GM18505 (cell line): ENCODE results near the gene SPDL1.

Experiments used
- ATAC-seq: cut with Tn5 transposase; IDR thresholded peaks from one replicate; pipeline ENCODE4 v1.9.1; 2021; ENCODE audit not compliant: unreplicated experiment
- POLR2A ChIP-seq: IDR thresholded peaks from 4 replicates; pipeline ENCODE4 v1.6.1; 2011; ENCODE audit warnings: borderline replicate concordance; ENCODE audit not compliant: insufficient read depth, insufficient read length; ENCODE audit errors: extremely low read depth

Gene SPDL1

GRCh38 chr5:169551696-169552095 is 31.9 kb upstream of the SPDL1 start:
- ATAC-seq, result no peak
- TF ChIP-seq POLR2A, result no peak

- peak; percentile 61 for ATAC-seq
Observed at GRCh38 chr5:169554251-169554650, 29.3 kb upstream of the SPDL1 start.

GRCh38 chr5:169557838-169558237 is 25.7 kb upstream of the SPDL1 start:
- TF ChIP-seq POLR2A, result no peak
- ATAC-seq, result no peak

More at GRCh38 chr5:169554251-169554650, 29.3 kb upstream of the SPDL1 start:
- no peak for TF ChIP-seq POLR2A

GRCh38 chr5:169561893-169562292 is 21.7 kb upstream of the SPDL1 start:
- ATAC-seq, result no peak
- TF ChIP-seq POLR2A, result no peak

- no peak for TF ChIP-seq POLR2A
- ATAC-seq, result no peak
Observed at GRCh38 chr5:169563369-169563768, 20.2 kb upstream of the SPDL1 start.

- ATAC-seq, result no peak
- TF ChIP-seq POLR2A, result no peak
Observed at GRCh38 chr5:169566202-169566601, 17.4 kb upstream of the SPDL1 start.

- TF ChIP-seq POLR2A, result no peak
- ATAC-seq, result no peak
Observed at GRCh38 chr5:169567079-169567478, 16.5 kb upstream of the SPDL1 start.

GRCh38 chr5:169569513-169569912 is 14.1 kb upstream of the SPDL1 start:
- no peak for ATAC-seq
- no peak for TF ChIP-seq POLR2A

- ATAC-seq, result no peak
Observed at GRCh38 chr5:169571355-169571754, 12.2 kb upstream of the SPDL1 start.

GRCh38 chr5:169574134-169574646 is 9.4 kb upstream of the SPDL1 start:
- no peak for TF ChIP-seq POLR2A
- no peak for ATAC-seq

More at GRCh38 chr5:169571355-169571754, 12.2 kb upstream of the SPDL1 start:
- TF ChIP-seq POLR2A, result no peak

- no peak for ATAC-seq
- TF ChIP-seq POLR2A, result no peak
Observed at GRCh38 chr5:169576181-169576598, 7.4 kb upstream of the SPDL1 start.

- TF ChIP-seq POLR2A, result no peak
- no peak for ATAC-seq
Observed at GRCh38 chr5:169577951-169578350, 5.6 kb upstream of the SPDL1 start.

GRCh38 chr5:169580964-169581363 is 2.6 kb upstream of the SPDL1 start:
- ATAC-seq, result no peak

GRCh38 chr5:169581580-169582227 is 1.9 kb upstream of the SPDL1 start:
- TF ChIP-seq POLR2A, result no peak
- peak; percentile 36 for ATAC-seq

More at GRCh38 chr5:169580964-169581363, 2.6 kb upstream of the SPDL1 start:
- no peak for TF ChIP-seq POLR2A
